Stimulated activated CD4-positive, alpha-beta T cell treated with anti-CD3 and anti-CD28 coated beads, Interleukin-2, amount 100 ng/mL, for 4 hours (primary cell): ENCODE data around the gene COL5A2.

Experiments used
- DNase-seq: peaks from one replicate; pipeline ENCODE4 v3.0.0-alpha.2; 2020; ENCODE audit warnings: low read depth

Gene COL5A2

GRCh38 chr2:189179570-189179950 lies at the start of gene COL5A2:
COL5A2 (minus strand) TSS chr2:189179761; CDS start chr2:189179604, 157 bp downstream.
- DNase-seq: no peak

GRCh38 chr2:189226017-189226416 lies 46.5 kb upstream of the COL5A2 start:
- no peak for DNase-seq

GRCh38 chr2:189225032-189225431 lies 45.5 kb upstream of the COL5A2 start:
- no peak for DNase-seq

- no peak for DNase-seq
These were observed 43.0 kb upstream of the COL5A2 start for GRCh38 chr2:189222468-189223105.

- DNase-seq: no peak
These were observed 42.4 kb upstream of the COL5A2 start for GRCh38 chr2:189221811-189222467.

GRCh38 chr2:189218236-189218635 lies 38.7 kb upstream of the COL5A2 start:
- DNase-seq: no peak

- DNase-seq: no peak
These were observed 38.0 kb upstream of the COL5A2 start for GRCh38 chr2:189217541-189217940.

- no peak for DNase-seq
These were observed 37.5 kb upstream of the COL5A2 start for GRCh38 chr2:189217051-189217450.

- no peak for DNase-seq
These were observed 34.9 kb upstream of the COL5A2 start for GRCh38 chr2:189214484-189214883.

GRCh38 chr2:189213250-189213649 lies 33.7 kb upstream of the COL5A2 start:
- no peak for DNase-seq

- DNase-seq: no peak
These were observed 30.9 kb upstream of the COL5A2 start for GRCh38 chr2:189210250-189211087.

- DNase-seq: no peak
These were observed 28.7 kb upstream of the COL5A2 start for GRCh38 chr2:189208254-189208653.

- DNase-seq: no peak
These were observed 24.9 kb upstream of the COL5A2 start for GRCh38 chr2:189204322-189204941.

- no peak for DNase-seq
These were observed 23.7 kb upstream of the COL5A2 start for GRCh38 chr2:189203177-189203799.

GRCh38 chr2:189199797-189200196 lies 20.2 kb upstream of the COL5A2 start:
- DNase-seq: no peak

- DNase-seq: no peak
These were observed 13.2 kb upstream of the COL5A2 start for GRCh38 chr2:189192766-189193165.

GRCh38 chr2:189191766-189192165 lies 12.2 kb upstream of the COL5A2 start:
- no peak for DNase-seq

GRCh38 chr2:189190685-189191084 lies 11.1 kb upstream of the COL5A2 start:
- no peak for DNase-seq

GRCh38 chr2:189188115-189188805 lies 8.7 kb upstream of the COL5A2 start:
- no peak for DNase-seq

GRCh38 chr2:189183170-189183569 lies 3.6 kb upstream of the COL5A2 start:
- no peak for DNase-seq

GRCh38 chr2:189181706-189182105 lies 2.1 kb upstream of the COL5A2 start:
- no peak for DNase-seq
